Vagina (tissue), 2 donors: ENCODE results near the gene CCDC159. TPM values are rescaled to one million over a fixed set of nuclear protein-coding genes. Genes with fewer than 3 reads are reported as not detected.

ENCODE experiments used
- DNase-seq, 2 donors: peaks; one replicate each; pipeline ENCODE4 v3.0.0-alpha.2; 2017; ENCODE audit errors: extremely low spot score in 2 of 2
- H3K27ac ChIP-seq: fragments of 200-600 bp; sonication (generic); one replicate; pipeline ENCODE4 v1.5.1; 2019
- H3K27me3 ChIP-seq: fragments of 200-600 bp; sonication (generic); one replicate; pipeline ENCODE4 v1.5.1; 2019
- H3K36me3 ChIP-seq, 2 donors: fragments of 200-600 bp; sonication (generic); one replicate each; pipeline ENCODE4 v1.5.1; 2017 to 2019
- H3K4me1 ChIP-seq: fragments of 200-600 bp; sonication (generic); one replicate; pipeline ENCODE4 v1.5.1; 2019
- H3K4me3 ChIP-seq, 2 donors: fragments of 200-600 bp; sonication (generic); 1 replicate in 1 of 2; 2 replicates in 1 of 2; pipeline ENCODE4 v1.5.1; 2016 to 2019
- H3K9me3 ChIP-seq: fragments of 200-600 bp; sonication (generic); one replicate; pipeline ENCODE4 v1.5.1; 2019
- CTCF ChIP-seq, 3 experiments: fragments of 450-650 bp in 2 of 3; fragments of 200-600 bp in 1 of 3; sonication (generic) in 1 of 3; IDR thresholded peaks; one replicate each; pipeline ENCODE4 v1.5.1; 2017 to 2019; ENCODE audit warnings: antibody characterized with exemption in 3 of 3, mild to moderate bottlenecking in 2 of 3, moderate library complexity in 2 of 3
- intact Hi-C: fragments of 100-400 bp; cut with DNase I; formaldehyde crosslinking; loops from one replicate; pipeline ENCODE4 v1.15.1; 2023
- total RNA-seq: library from RNA; depleted of rRNA; stranded (reverse); fragments of >200 nt; gene quantifications from one replicate; pipeline ENCODE4 v1.2.3, GENCODE V29; 2016

Gene CCDC159
- total RNA-seq, 1 donor from 2014 or later = 24.1 TPM

- no peak for TF ChIP-seq CTCF (IDR thresholded peaks at IDR 0.05)
- Histone ChIP-seq H3K9me3 (no peaks in the 10 kb centered on the region), H3K4me3 (no peak overlapping the region), H3K27ac (no peak overlapping the region), H3K27me3 (no peaks in the 10 kb centered on the region), H3K4me1 (no peaks in the 10 kb centered on the region), H3K36me3 (peaks cover 0 to 4% of the 10 kb centered on the region in 2 donors)
- no peak for DNase-seq
- intact Hi-C loops = no loop called here
Measured at GRCh38 chr19:11401808-11402543, 55.7 kb downstream of the CCDC159 start.

Other genes with a start within 250 kb of the CCDC159 start
- gene SPC24, start 190.7 kb upstream of the CCDC159 start, total RNA-seq = 2.7 TPM
- 486 TPM for gene KANK2, start 149.0 kb upstream of the CCDC159 start, total RNA-seq
- not detected for gene ANGPTL8, start 106.9 kb upstream of the CCDC159 start, total RNA-seq
- gene DOCK6, start 84.0 kb upstream of the CCDC159 start, total RNA-seq = 65.8 TPM
- gene TSPAN16, start 50.4 kb upstream of the CCDC159 start, total RNA-seq = not detected
- 33.9 TPM for gene RAB3D, start 6.9 kb upstream of the CCDC159 start, total RNA-seq
- 173 TPM for gene TMEM205, start 251 bp upstream of the CCDC159 start, total RNA-seq
- gene PLPPR2, start 8.9 kb downstream of the CCDC159 start, total RNA-seq = 16.5 TPM
- gene SWSAP1, start 28.1 kb downstream of the CCDC159 start, total RNA-seq = 1.5 TPM
- 14.5 TPM for gene EPOR, start 37.8 kb downstream of the CCDC159 start, total RNA-seq
- gene RGL3, start 72.8 kb downstream of the CCDC159 start, total RNA-seq = 19.6 TPM
- gene ODAD3, start 88.6 kb downstream of the CCDC159 start, total RNA-seq = not detected
- 79.1 TPM for gene PRKCSH, start 89.1 kb downstream of the CCDC159 start, total RNA-seq
- 1.2 TPM for gene ELAVL3, start 134.5 kb downstream of the CCDC159 start, total RNA-seq
- gene ZNF653, start 159.3 kb downstream of the CCDC159 start, total RNA-seq = 12.5 TPM
- gene ECSIT, start 182.6 kb downstream of the CCDC159 start, total RNA-seq = 49.6 TPM
- gene CNN1, start 192.3 kb downstream of the CCDC159 start, total RNA-seq = 276 TPM
- gene ELOF1, start 212.7 kb downstream of the CCDC159 start, total RNA-seq = 28.0 TPM
- 6.1 TPM for gene ACP5, start 231.1 kb downstream of the CCDC159 start, total RNA-seq